GM18867 (cell line): ENCODE measurements around the gene MSX1.
"Not testable (repeated sequence)": the region's sequence is repeated elsewhere in the genome, so short reads cannot be mapped to it uniquely, and the experiment has no call there.

Source experiments
- ATAC-seq: cut with Tn5 transposase; IDR thresholded peaks from one replicate; pipeline ENCODE4 v1.9.1; 2021; ENCODE audit warnings: mild to moderate bottlenecking, moderate library complexity; ENCODE audit not compliant: unreplicated experiment

Gene MSX1

GRCh38 chr4:4859325-4859798, at the start of gene MSX1:
Gene MSX1, plus strand, starts transcription at chr4:4859665. Its CDS starts 235 bp downstream, at chr4:4859900.
- ATAC-seq, result peak; percentile 98

- no peak for ATAC-seq
These were observed 49.2 kb upstream of the MSX1 start for GRCh38 chr4:4810092-4810774.

- ATAC-seq, result no peak
These were observed 48.7 kb upstream of the MSX1 start for GRCh38 chr4:4810778-4811177.

- no peak for ATAC-seq
These were observed 47.2 kb upstream of the MSX1 start for GRCh38 chr4:4812145-4812794.

GRCh38 chr4:4818415-4819212, 40.9 kb upstream of the MSX1 start:
- no peak for ATAC-seq

- ATAC-seq, result no peak
These were observed 40.3 kb upstream of the MSX1 start for GRCh38 chr4:4819213-4819606.

GRCh38 chr4:4820261-4820660, 39.2 kb upstream of the MSX1 start:
- ATAC-seq, result no peak

GRCh38 chr4:4820739-4821138, 38.7 kb upstream of the MSX1 start:
- ATAC-seq, result no peak

GRCh38 chr4:4821577-4821976, 37.9 kb upstream of the MSX1 start:
- ATAC-seq, result no peak

GRCh38 chr4:4822286-4822685, 37.2 kb upstream of the MSX1 start:
- not testable (repeated sequence) for ATAC-seq

GRCh38 chr4:4823621-4824162, 35.8 kb upstream of the MSX1 start:
- ATAC-seq, result no peak

GRCh38 chr4:4824232-4824631, 35.2 kb upstream of the MSX1 start:
- no peak for ATAC-seq

- ATAC-seq, result no peak
These were observed 34.0 kb upstream of the MSX1 start for GRCh38 chr4:4825431-4825830.

- ATAC-seq, result no peak
These were observed 29.6 kb upstream of the MSX1 start for GRCh38 chr4:4829837-4830236.

- no peak for ATAC-seq
These were observed 28.2 kb upstream of the MSX1 start for GRCh38 chr4:4831266-4831665.

- ATAC-seq, result no peak
These were observed 27.6 kb upstream of the MSX1 start for GRCh38 chr4:4831825-4832224.

- ATAC-seq, result no peak
These were observed 23.4 kb upstream of the MSX1 start for GRCh38 chr4:4836044-4836443.

GRCh38 chr4:4837316-4837715, 22.1 kb upstream of the MSX1 start:
- no peak for ATAC-seq

GRCh38 chr4:4838051-4838935, 21.2 kb upstream of the MSX1 start:
- no peak for ATAC-seq
